Measurements from ENCODE around the gene CDC45.

GRCh38 chr22:19494001-19494560 is 14.4 kb downstream of the CDC45 start:
- TF ChIP-seq CTCF (IDR thresholded peaks at IDR 0.05) (no peak), POLR2A (IDR thresholded peaks at IDR 0.05) (no peak)
